Lung (tissue), 12 donors: ENCODE results near the gene GABRG3. TPM values are rescaled to one million over a fixed set of nuclear protein-coding genes. Genes with fewer than 3 reads are reported as not detected.

Source experiments
- ATAC-seq: fragments of 200-7000 bp; cut with Tn5 transposase; one replicate; pipeline ENCODE4 v1.9.1; 2020; ENCODE audit warnings: moderate number of reproducible peaks; ENCODE audit not compliant: insufficient read depth, low FRiP score
- DNase-seq, 3 donors: peaks; one replicate each; pipeline ENCODE4 v3.0.0-alpha.2; 2013 to 2017
- H3K27ac ChIP-seq, 2 donors: one replicate each; pipeline ENCODE4 v1.5.1; 2013; ENCODE audit warnings: mild to moderate bottlenecking in 2 of 2, moderate library complexity in 2 of 2, control low read depth in 1 of 2, inconsistent platforms in 1 of 2, low read depth in 1 of 2, low read length in 1 of 2
- H3K27me3 ChIP-seq, 3 donors: one replicate each; pipeline ENCODE4 v1.5.1; 2013; ENCODE audit warnings: low read length in 2 of 3; ENCODE audit not compliant: control insufficient read depth in 3 of 3, insufficient read depth in 3 of 3
- H3K36me3 ChIP-seq, 4 donors: one replicate each; pipeline ENCODE4 v1.5.1; 2013; ENCODE audit warnings: low read length in 4 of 4, mild to moderate bottlenecking in 1 of 4, moderate library complexity in 1 of 4; ENCODE audit not compliant: control insufficient read depth in 4 of 4, insufficient read depth in 4 of 4
- H3K4me1 ChIP-seq, 5 donors: one replicate each; pipeline ENCODE4 v1.5.1; 2013; ENCODE audit warnings: low read length in 5 of 5, mild to moderate bottlenecking in 2 of 5, moderate library complexity in 1 of 5; ENCODE audit not compliant: control insufficient read depth in 5 of 5, insufficient read depth in 5 of 5
- H3K4me3 ChIP-seq: one replicate; pipeline ENCODE4 v1.5.1; 2013; ENCODE audit warnings: mild to moderate bottlenecking, control low read depth, moderate library complexity
- H3K9ac ChIP-seq, 2 donors: one replicate each; pipeline ENCODE4 v1.5.1; 2013; ENCODE audit warnings: low read length in 2 of 2, control low read depth in 1 of 2; ENCODE audit not compliant: insufficient read depth in 1 of 2
- H3K9me3 ChIP-seq, 4 donors: one replicate each; pipeline ENCODE4 v1.5.1; 2013; ENCODE audit warnings: low read length in 3 of 4, mild to moderate bottlenecking in 1 of 4, moderate library complexity in 1 of 4; ENCODE audit not compliant: control insufficient read depth in 4 of 4, insufficient read depth in 3 of 4
- WGBS, 2 donors: extraction: QIAGEN DNeasy Blood & Tissue Kit; methylation state at CpG; one replicate each; pipeline ENCODE4 v1.1.7; 2013; 5-methylcytosine and 5-hydroxymethylcytosine counted together
- polyA plus RNA-seq, 2 donors: library from polyadenylated mRNA; stranded (reverse); fragments of 200-250 nt; gene quantifications; one replicate each; pipeline ENCODE4 v1.2.1, GENCODE V29; 2013
- total RNA-seq, 2 donors: library from RNA; depleted of rRNA in 1 of 2; stranded (reverse); fragments of >200 nt in 1 of 2; gene quantifications; one replicate each; pipeline ENCODE4 v1.2.1, GENCODE V29; 2014 to 2021
- TF ChIP-seq, protein P1 (sequence below): IDR thresholded peaks from 2 replicates; pipeline ENCODE4 v1.5.1; 2012; ENCODE audit warnings: mild to moderate bottlenecking; ENCODE audit errors: control extremely low read depth, extremely low read depth
- donor health status: control.
- donor health status: control.
- donor health status: Bipolar disorder and iron deficiency.
- donor health status: healthy.
- donor health status: DM: yes; HTN: yes; CAD: no.

The GABRG3 gene
- total and polyA plus RNA-seq, 4 donors = 16.9 TPM; not detected in 3

DNA sequence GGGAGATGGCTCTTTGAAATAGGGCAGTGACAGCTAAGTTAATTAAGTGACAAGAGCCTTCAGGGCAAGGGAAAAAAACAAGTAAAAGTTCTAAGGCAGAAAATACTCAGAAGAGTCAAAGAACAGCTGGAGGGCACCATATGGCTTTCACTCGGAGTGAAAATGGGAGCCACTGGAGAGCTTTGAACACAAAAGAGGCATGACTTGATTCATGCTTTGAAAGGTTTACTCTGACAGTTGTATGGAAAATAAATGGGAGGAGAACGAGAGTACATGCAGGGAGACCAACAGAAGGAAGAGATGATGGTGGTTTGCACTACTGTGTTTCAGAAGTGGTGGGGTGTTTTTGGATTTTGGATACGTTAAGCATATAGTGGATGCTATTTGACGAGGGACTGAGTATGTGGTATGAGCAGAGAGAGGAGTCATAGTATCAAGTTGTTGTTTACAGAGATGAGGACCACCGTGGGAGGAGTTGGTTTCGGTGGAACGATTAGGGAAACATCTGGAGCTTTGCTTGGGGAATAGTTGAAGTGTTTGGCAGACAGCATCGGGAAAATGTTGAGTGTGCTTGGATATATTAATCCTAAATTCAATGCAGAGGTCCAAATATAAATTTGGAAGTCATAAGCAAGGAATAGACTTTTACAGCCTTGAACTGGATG lies 411.5 kb downstream of the GABRG3 start:
- WGBS, 2 donors = 59% methylated on average over 8 of the region's 8 CpGs

DNA sequence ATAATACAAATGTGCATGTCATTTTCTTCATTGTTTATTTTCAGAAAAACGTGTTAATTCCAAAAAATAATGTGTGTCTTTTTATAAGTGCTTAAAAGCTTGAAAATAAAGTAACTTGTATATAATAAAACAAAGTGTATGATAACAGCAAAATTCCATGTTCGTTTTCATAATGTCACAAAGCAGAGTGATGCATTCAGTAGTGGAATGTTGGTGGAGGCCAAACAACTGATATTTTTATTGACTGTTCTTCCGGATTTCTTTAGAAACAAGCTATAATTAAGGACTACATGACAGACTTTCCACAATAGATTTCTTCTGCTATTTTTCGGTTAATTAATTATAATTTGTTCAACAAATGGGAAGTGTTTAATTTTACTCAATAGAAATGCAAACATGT lies 412.7 kb downstream of the GABRG3 start:
- peaks cover 0 to 3% (median 0%) of the 10 kb centered on the region in 4 donors for H3K9me3 ChIP-seq
- H3K4me3 ChIP-seq = no peak overlapping the region
- TF ChIP-seq, protein P1, sequence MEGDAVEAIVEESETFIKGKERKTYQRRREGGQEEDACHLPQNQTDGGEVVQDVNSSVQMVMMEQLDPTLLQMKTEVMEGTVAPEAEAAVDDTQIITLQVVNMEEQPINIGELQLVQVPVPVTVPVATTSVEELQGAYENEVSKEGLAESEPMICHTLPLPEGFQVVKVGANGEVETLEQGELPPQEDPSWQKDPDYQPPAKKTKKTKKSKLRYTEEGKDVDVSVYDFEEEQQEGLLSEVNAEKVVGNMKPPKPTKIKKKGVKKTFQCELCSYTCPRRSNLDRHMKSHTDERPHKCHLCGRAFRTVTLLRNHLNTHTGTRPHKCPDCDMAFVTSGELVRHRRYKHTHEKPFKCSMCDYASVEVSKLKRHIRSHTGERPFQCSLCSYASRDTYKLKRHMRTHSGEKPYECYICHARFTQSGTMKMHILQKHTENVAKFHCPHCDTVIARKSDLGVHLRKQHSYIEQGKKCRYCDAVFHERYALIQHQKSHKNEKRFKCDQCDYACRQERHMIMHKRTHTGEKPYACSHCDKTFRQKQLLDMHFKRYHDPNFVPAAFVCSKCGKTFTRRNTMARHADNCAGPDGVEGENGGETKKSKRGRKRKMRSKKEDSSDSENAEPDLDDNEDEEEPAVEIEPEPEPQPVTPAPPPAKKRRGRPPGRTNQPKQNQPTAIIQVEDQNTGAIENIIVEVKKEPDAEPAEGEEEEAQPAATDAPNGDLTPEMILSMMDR = no peak
- whole genome bisulfite sequencing, 2 donors = 62 to 71% methylated on average over 4 of the region's 4 CpGs
- no peak overlapping the region for H3K9ac ChIP-seq
- no peaks in the 10 kb centered on the region for H3K27me3 ChIP-seq
- H3K27ac ChIP-seq = no peak overlapping the region
- DNase-seq = peak in 2 of 3 donors; percentile 64 to 65
- no peak for ATAC-seq
- H3K36me3 ChIP-seq = no peaks in the 10 kb centered on the region
- peaks cover 0 to 40% (median 0%) of the 10 kb centered on the region in 5 donors for H3K4me1 ChIP-seq

More for the DNA sequence above, 411.5 kb downstream of the GABRG3 start:
- Histone ChIP-seq H3K9me3 (peaks cover 0 to 3% (median 0%) of the 10 kb centered on the region in 4 donors), H3K4me1 (peaks cover 0 to 36% (median 0%) of the 10 kb centered on the region in 5 donors), H3K36me3 (no peaks in the 10 kb centered on the region), H3K27ac (no peak overlapping the region), H3K9ac (no peak overlapping the region), H3K27me3 (no peaks in the 10 kb centered on the region), H3K4me3 (no peak overlapping the region)
- TF ChIP-seq, protein P1 = no peak
- peak; percentile 85 to 94 (median 94) for DNase-seq
- no peak for ATAC-seq

DNA sequence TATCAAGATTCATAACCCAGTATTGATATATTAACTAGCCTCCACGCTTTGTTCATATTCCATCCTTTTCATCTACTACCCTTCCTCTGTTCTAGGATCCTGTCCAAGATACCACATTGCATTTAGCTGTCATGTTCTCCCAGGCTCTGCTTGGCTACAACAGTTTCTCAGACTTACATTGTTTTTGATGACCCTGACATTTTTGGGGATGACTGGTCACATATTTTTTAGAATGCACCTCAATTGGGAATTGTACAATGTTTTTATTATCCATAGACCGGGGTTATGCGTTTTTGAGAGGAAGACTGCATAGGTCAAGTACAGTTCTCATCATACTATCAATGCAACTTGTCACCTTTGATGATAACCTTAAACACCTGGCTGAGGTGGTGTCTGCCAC lies 421.2 kb downstream of the GABRG3 start:
- no peak overlapping the region for H3K9ac ChIP-seq
- no peak overlapping the region for H3K4me3 ChIP-seq
- TF ChIP-seq, protein P1 = no peak
- DNase-seq = no peak
- 79 to 85% methylated on average over 3 of the region's 3 CpGs for WGBS, 2 donors
- H3K9me3 ChIP-seq = peaks cover 0 to 4% (median 0%) of the 10 kb centered on the region in 4 donors
- peaks cover 0 to 24% (median 7%) of the 10 kb centered on the region in 5 donors for H3K4me1 ChIP-seq
- no peak overlapping the region for H3K27ac ChIP-seq
- no peak for ATAC-seq
- H3K27me3 ChIP-seq = no peaks in the 10 kb centered on the region
- H3K36me3 ChIP-seq = no peaks in the 10 kb centered on the region

- Histone ChIP-seq H3K4me3 (no peak overlapping the region), H3K9me3 (peaks cover 0 to 4% (median 0%) of the 10 kb centered on the region in 4 donors), H3K4me1 (peaks cover 0 to 37% (median 7%) of the 10 kb centered on the region in 5 donors), H3K9ac (no peak overlapping the region), H3K27me3 (no peaks in the 10 kb centered on the region), H3K27ac (no peak overlapping the region), H3K36me3 (no peaks in the 10 kb centered on the region)
- ATAC-seq (no peak), DNase-seq (peak in 2 of 3 donors; percentile 53 to 57)
- 51 to 64% methylated on average over 2 of the region's 2 CpGs for WGBS, 2 donors
- TF ChIP-seq, protein P1 = no peak
Observed at GRCh38 chr15:27396521-27396920, 425.5 kb downstream of the GABRG3 start.
